ENCODE results near the gene ABHD12B. TPM values are rescaled to one million over a fixed set of nuclear protein-coding genes. Genes with fewer than 3 reads are reported as not detected.

The ABHD12B gene
- total RNA-seq, 2 experiments from 2014 or later = not detected

- H3K4me1 Mint-ChIP-seq (ENCODE audit: low read depth) = peaks cover 10% of the 10 kb centered on the region
- no peaks in the 10 kb centered on the region for H3K9me3 Mint-ChIP-seq
- TF ChIP-seq CTCF (IDR thresholded peaks at IDR 0.05) = peak; percentile 91
- DNase-seq (peak; percentile 97), ATAC-seq (peak; percentile 79)
- H3K27me3 Mint-ChIP-seq = no peaks in the 10 kb centered on the region
- no peaks in the 10 kb centered on the region for H3K36me3 Mint-ChIP-seq (ENCODE audit: low read depth)
- peak overlapping the region; percentile 79 for H3K4me3 Mint-ChIP-seq
- H3K27ac Mint-ChIP-seq = peak overlapping the region; percentile 78
- POLR2A ChIA-PET = interaction anchor here (0.5 to 3.0 kb wide), 11 partner anchors 13 to 1562 kb away, joined by 3 to 20 read pairs (median 4); partner anchors contain the start of gene NIN
- CTCF ChIA-PET = interaction anchor here (0.6 to 9.9 kb wide), 64 partner anchors 9 to 745 kb away, joined by 3 to 160 read pairs (median 4); partner anchors contain the start of genes ATL1, NIN, SAV1 and TRIM9
- intact Hi-C loops (cut with micrococcal nuclease) = loop anchor here (5.0 to 10.0 kb wide), 2 partner anchors 73 to 266 kb away; no protein-coding TSS in a partner anchor
Observed at GRCh38 chr14:50860478-50861086, 11.3 kb upstream of the ABHD12B start.

DNA sequence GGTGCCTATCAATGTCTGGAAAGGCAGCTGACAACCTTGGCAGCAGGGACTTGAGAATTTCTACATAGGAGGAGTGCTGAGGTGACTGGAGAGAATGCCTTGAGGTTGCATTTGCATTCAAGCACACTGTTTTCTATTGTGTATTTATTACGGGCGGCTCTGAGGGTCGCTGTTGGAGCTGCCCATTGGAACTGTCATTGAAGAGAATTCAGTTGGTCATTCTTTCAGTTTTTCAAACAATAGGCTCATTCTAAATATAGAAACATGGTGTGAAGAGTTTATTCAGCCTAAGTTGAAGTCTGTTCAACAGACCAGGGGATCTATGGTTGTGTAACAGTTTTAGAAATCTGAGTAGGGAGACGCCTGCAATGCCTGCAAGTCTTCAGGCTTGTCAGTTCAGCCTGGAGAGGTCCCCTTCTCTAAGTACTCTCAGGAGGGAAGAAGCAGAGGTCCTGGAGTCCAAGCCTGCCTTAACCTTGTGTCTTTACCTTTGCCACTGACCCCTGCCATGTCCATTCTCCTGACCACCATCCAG, 9.8 kb upstream of the ABHD12B start:
- ATAC-seq = no peak
- peaks cover 7% of the 10 kb centered on the region for H3K27me3 Mint-ChIP-seq
- no peak overlapping the region for H3K27ac Mint-ChIP-seq
- ChIA-PET POLR2A (interaction anchor here (1.6 kb wide), 1 partner anchor 129 kb away, joined by 5 read pairs; no protein-coding TSS in a partner anchor), CTCF (interaction anchor here (1.5 to 9.9 kb wide), 7 partner anchors 8 to 319 kb away, joined by 4 to 160 read pairs (median 28); partner anchors contain the start of gene NIN)
- TF ChIP-seq CTCF (IDR thresholded peaks at IDR 0.05) = no peak
- DNase-seq = no peak
- no peaks in the 10 kb centered on the region for H3K36me3 Mint-ChIP-seq (ENCODE audit: low read depth)
- H3K4me3 Mint-ChIP-seq = no peak overlapping the region
- intact Hi-C loops (cut with micrococcal nuclease) = loop anchor here (5.0 to 10.0 kb wide), 2 partner anchors 75 to 267 kb away; no protein-coding TSS in a partner anchor
- no peaks in the 10 kb centered on the region for H3K9me3 Mint-ChIP-seq
- peaks cover 10% of the 10 kb centered on the region for H3K4me1 Mint-ChIP-seq (ENCODE audit: low read depth)

GRCh38 chr14:50864237-50864636, 7.6 kb upstream of the ABHD12B start:
- no peak for ATAC-seq
- no peak for TF ChIP-seq CTCF (IDR thresholded peaks at IDR 0.05)
- Mint-ChIP-seq H3K36me3 (ENCODE audit: low read depth) (no peaks in the 10 kb centered on the region), H3K27ac (no peak overlapping the region), H3K9me3 (no peaks in the 10 kb centered on the region), H3K4me3 (no peak overlapping the region), H3K4me1 (ENCODE audit: low read depth) (peaks cover 8% of the 10 kb centered on the region), H3K27me3 (peaks cover 20% of the 10 kb centered on the region)
- ChIA-PET CTCF (interaction anchor here (1.0 to 9.9 kb wide), 3 partner anchors 21 to 321 kb away, joined by 3 to 160 read pairs (median 8); no protein-coding TSS in a partner anchor), POLR2A (no interaction called here)
- intact Hi-C loops (cut with micrococcal nuclease) = loop anchor here (5.0 to 10.0 kb wide), 2 partner anchors 77 to 269 kb away; no protein-coding TSS in a partner anchor
- no peak for DNase-seq

DNA sequence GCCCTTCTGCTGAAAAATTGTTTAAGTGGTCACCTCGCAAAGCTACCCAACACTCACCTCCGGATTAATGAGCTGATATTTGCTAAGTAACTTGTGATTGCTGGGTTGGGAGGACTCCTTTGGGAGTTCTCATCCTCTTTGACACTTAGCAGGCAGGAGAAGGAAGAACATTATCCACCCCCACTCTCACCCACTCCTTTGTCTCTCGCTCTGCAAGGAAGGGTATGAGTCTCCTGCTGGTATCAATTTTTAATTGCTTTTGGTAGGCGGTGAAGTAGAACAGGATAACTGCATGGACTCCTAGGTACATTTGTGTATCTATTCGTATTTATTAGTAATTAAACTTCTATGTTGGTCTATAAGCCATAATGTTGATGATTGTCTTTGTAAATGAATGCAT, 6.9 kb upstream of the ABHD12B start:
- ChIA-PET POLR2A (no interaction called here), CTCF (interaction anchor here (0.5 to 9.9 kb wide), 3 partner anchors 89 to 322 kb away, joined by 3 to 160 read pairs (median 3); no protein-coding TSS in a partner anchor)
- H3K4me3 Mint-ChIP-seq = no peak overlapping the region
- peaks cover 27% of the 10 kb centered on the region for H3K27me3 Mint-ChIP-seq
- no peak overlapping the region for H3K27ac Mint-ChIP-seq
- H3K9me3 Mint-ChIP-seq = no peaks in the 10 kb centered on the region
- DNase-seq (no peak), ATAC-seq (no peak)
- intact Hi-C loops (cut with micrococcal nuclease) = loop anchor here (5.0 to 10.0 kb wide), 2 partner anchors 78 to 270 kb away; no protein-coding TSS in a partner anchor
- peaks cover 6% of the 10 kb centered on the region for H3K4me1 Mint-ChIP-seq (ENCODE audit: low read depth)
- no peak for TF ChIP-seq CTCF (IDR thresholded peaks at IDR 0.05)
- no peaks in the 10 kb centered on the region for H3K36me3 Mint-ChIP-seq (ENCODE audit: low read depth)

All from activated CD8-positive, alpha-beta T cell treated with anti-CD3 and anti-CD28 coated beads for 36 hours (primary cell).